Mammary epithelial cell (primary cell): ENCODE measurements around the gene KIF14.

Experiments
- CTCF ChIP-seq, 2 donors: IDR thresholded peaks in 1 of 2; conservative IDR thresholded peaks in 1 of 2; 2 replicates each; pipeline ENCODE4 v1.5.1; 2011 to 2012; ENCODE audit warnings: inconsistent platforms in 2 of 2, low read length in 2 of 2, mild to moderate bottlenecking in 2 of 2, control low read depth in 1 of 2, low read depth in 1 of 2; ENCODE audit not compliant: insufficient read depth in 1 of 2; ENCODE audit errors: extremely low read depth in 1 of 2
- EZH2 ChIP-seq: IDR thresholded peaks from 2 replicates; pipeline ENCODE4 v1.6.1; 2012; ENCODE audit warnings: low read length, inconsistent platforms, borderline replicate concordance

GRCh38 chr1:200620273-200621131 is at the start of gene KIF14:
- TF ChIP-seq CTCF (conservative IDR thresholded peaks at IDR 0.05 in 1 of 2, IDR thresholded peaks at IDR 0.05 in 1 of 2; ENCODE audit: extremely low read depth in 1 of 2, insufficient read depth in 1 of 2, low read depth in 1 of 2, low read length in 2 of 2) (no peak), EZH2 (no peak)
